HG03135 (cell line): ENCODE data around the gene TRMT13.
"Not testable (repeated sequence)": the region's sequence is repeated elsewhere in the genome, so short reads cannot be mapped to it uniquely, and the experiment has no call there.

Source experiments
- ATAC-seq: cut with Tn5 transposase; IDR thresholded peaks from one replicate; pipeline ENCODE4 v1.9.1; 2021; ENCODE audit warnings: mild to moderate bottlenecking, moderate library complexity; ENCODE audit not compliant: unreplicated experiment

The TRMT13 gene

GRCh38 chr1:100152271-100152670 is 19.3 kb downstream of the TRMT13 start:
- no peak for ATAC-seq

- no peak for ATAC-seq
Measured at GRCh38 chr1:100162881-100163280, 29.9 kb downstream of the TRMT13 start.

- no peak for ATAC-seq
Measured at GRCh38 chr1:100164216-100164615, 31.3 kb downstream of the TRMT13 start.

- ATAC-seq = no peak
Measured at GRCh38 chr1:100164702-100165101, 31.7 kb downstream of the TRMT13 start.

- ATAC-seq = no peak
Measured at GRCh38 chr1:100168051-100168450, 35.1 kb downstream of the TRMT13 start.

- ATAC-seq = no peak
Measured at GRCh38 chr1:100177295-100178041, 44.5 kb downstream of the TRMT13 start.

- no peak for ATAC-seq
Measured at GRCh38 chr1:100178091-100178490, 45.1 kb downstream of the TRMT13 start, which contains the start of gene LRRC39. Gene LRRC39 (minus strand): TSS chr1:100178256. CDS start chr1:100168516, 9,740 bp downstream.

- ATAC-seq = no peak
Measured at GRCh38 chr1:100183370-100183769, 50.4 kb downstream of the TRMT13 start.

GRCh38 chr1:100184536-100184935 is 51.6 kb downstream of the TRMT13 start:
- peak; percentile 77 for ATAC-seq

- ATAC-seq = no peak
Measured at GRCh38 chr1:100187912-100188311, 54.9 kb downstream of the TRMT13 start.

GRCh38 chr1:100188617-100189016 is 55.7 kb downstream of the TRMT13 start:
- ATAC-seq = no peak

GRCh38 chr1:100198596-100198995 is 65.6 kb downstream of the TRMT13 start:
- ATAC-seq = no peak

GRCh38 chr1:100200060-100200459 is 67.1 kb downstream of the TRMT13 start:
- not testable (repeated sequence) for ATAC-seq
